Bronchial epithelial cell (primary cell): ENCODE data around the gene OXLD1. TPM values are rescaled to one million over a fixed set of nuclear protein-coding genes. Genes with fewer than 3 reads are reported as not detected.

Experiments used
- DNase-seq: peaks from one replicate; pipeline ENCODE4 v3.0.0-alpha.2; 2010; ENCODE audit warnings: low read depth
- FAIRE-seq: peaks from 2 replicates; lab custom pipeline; 2011; peaks lifted over from hg19 to GRCh38; lab: Jason Lieb, UNC
- H3K27me3 ChIP-seq: 2 replicates; pipeline ENCODE4 v1.5.1; 2011; ENCODE audit warnings: low read length; ENCODE audit not compliant: control insufficient read depth, insufficient read depth
- H3K36me3 ChIP-seq: 2 replicates; pipeline ENCODE4 v1.5.1; 2011; ENCODE audit warnings: low read length; ENCODE audit not compliant: control insufficient read depth, insufficient read depth
- H3K4me3 ChIP-seq: 2 replicates; pipeline ENCODE4 v1.5.1; 2011; ENCODE audit warnings: mild to moderate bottlenecking, low read depth, low read length, control low read depth
- CTCF ChIP-seq: IDR thresholded peaks from 2 replicates; pipeline ENCODE4 v1.5.1; 2011; ENCODE audit warnings: mild to moderate bottlenecking, moderate library complexity, low read length, control low read depth, inconsistent platforms; ENCODE audit not compliant: insufficient read depth, severe bottlenecking
- total RNA-seq: library from RNA; depleted of rRNA; stranded (reverse); fragments of >200 nt; gene quantifications from 2 replicates; pipeline ENCODE4 v1.2.1, GENCODE V29; 2014

OXLD1 gene
- total RNA-seq, 1 donor from 2014 or later: 47.7 TPM

GRCh38 chr17:81686614-81687013 lies 20.2 kb upstream of the OXLD1 start:
- no peak overlapping the region for H3K4me3 ChIP-seq
- FAIRE-seq (no peak), DNase-seq (no peak)
- TF ChIP-seq CTCF: no peak
- H3K27me3 ChIP-seq: no peaks in the 10 kb centered on the region
- peaks cover 46% of the 10 kb centered on the region for H3K36me3 ChIP-seq

- TF ChIP-seq CTCF: no peak
- no peak for FAIRE-seq
- peak; percentile 85 for DNase-seq
These were observed 18.7 kb upstream of the OXLD1 start for GRCh38 chr17:81685108-81685507.

GRCh38 chr17:81684442-81684911 lies 18.1 kb upstream of the OXLD1 start:
- peaks cover 39% of the 10 kb centered on the region for H3K36me3 ChIP-seq
- FAIRE-seq: no peak
- no peaks in the 10 kb centered on the region for H3K27me3 ChIP-seq
- H3K4me3 ChIP-seq: peak overlapping the region; percentile 96
- peak; percentile 76 for DNase-seq
- no peak for TF ChIP-seq CTCF

More at GRCh38 chr17:81685108-81685507, 18.7 kb upstream of the OXLD1 start:
- peak overlapping the region; percentile 96 for H3K4me3 ChIP-seq
- no peaks in the 10 kb centered on the region for H3K27me3 ChIP-seq
- peaks cover 43% of the 10 kb centered on the region for H3K36me3 ChIP-seq

- Histone ChIP-seq H3K27me3 (no peaks in the 10 kb centered on the region), H3K4me3 (peak within 1 kb of the TSS; percentile 96), H3K36me3 (peaks cover 35% of the 10 kb centered on the region)
- DNase-seq (peak; percentile 94), FAIRE-seq (no peak)
- TF ChIP-seq CTCF: no peak
These were observed 17.4 kb upstream of the OXLD1 start, which contains the start of the genes ARL16 and HGS for GRCh38 chr17:81683584-81684441. Gene ARL16, minus strand, starts transcription at chr17:81683797. Its CDS starts 44 bp downstream, at chr17:81683753. Gene HGS, plus strand, starts transcription at chr17:81684011. Its CDS starts 56 bp downstream, at chr17:81684067.

GRCh38 chr17:81683208-81683583 lies 16.8 kb upstream of the OXLD1 start:
- peaks cover 29% of the 10 kb centered on the region for H3K36me3 ChIP-seq
- DNase-seq: no peak
- H3K4me3 ChIP-seq: peak overlapping the region; percentile 96
- no peak for FAIRE-seq
- no peaks in the 10 kb centered on the region for H3K27me3 ChIP-seq
- TF ChIP-seq CTCF: no peak
